SK-MEL-5 (cell line): ENCODE measurements around the gene GSTA1. TPM values are rescaled to one million over a fixed set of nuclear protein-coding genes. Genes with fewer than 3 reads are reported as not detected.
"Not testable (repeated sequence)": the region's sequence is repeated elsewhere in the genome, so short reads cannot be mapped to it uniquely, and the experiment has no call there.

Experiments used
- DNase-seq: peaks from one replicate; pipeline ENCODE4 v3.0.0-alpha.2; 2016; ENCODE audit warnings: low read depth, low spot score
- in situ Hi-C: cut with HindIII; loops from 2 replicates; pipeline ENCODE4 v1.10.0; 2016; ENCODE audit warnings: low sequenced_read_pairs, high pct_unique_total_duplicates, low pct_unique_long_range_greater_than_20kb
- total RNA-seq: library from RNA; depleted of rRNA; stranded (reverse); fragments of >200 nt; shearing (Covaris generic); gene quantifications from 2 replicates; pipeline ENCODE4 v1.2.3, GENCODE V29; 2014

Gene GSTA1
- total RNA-seq, 1 experiment from 2014 or later = not detected

DNA sequence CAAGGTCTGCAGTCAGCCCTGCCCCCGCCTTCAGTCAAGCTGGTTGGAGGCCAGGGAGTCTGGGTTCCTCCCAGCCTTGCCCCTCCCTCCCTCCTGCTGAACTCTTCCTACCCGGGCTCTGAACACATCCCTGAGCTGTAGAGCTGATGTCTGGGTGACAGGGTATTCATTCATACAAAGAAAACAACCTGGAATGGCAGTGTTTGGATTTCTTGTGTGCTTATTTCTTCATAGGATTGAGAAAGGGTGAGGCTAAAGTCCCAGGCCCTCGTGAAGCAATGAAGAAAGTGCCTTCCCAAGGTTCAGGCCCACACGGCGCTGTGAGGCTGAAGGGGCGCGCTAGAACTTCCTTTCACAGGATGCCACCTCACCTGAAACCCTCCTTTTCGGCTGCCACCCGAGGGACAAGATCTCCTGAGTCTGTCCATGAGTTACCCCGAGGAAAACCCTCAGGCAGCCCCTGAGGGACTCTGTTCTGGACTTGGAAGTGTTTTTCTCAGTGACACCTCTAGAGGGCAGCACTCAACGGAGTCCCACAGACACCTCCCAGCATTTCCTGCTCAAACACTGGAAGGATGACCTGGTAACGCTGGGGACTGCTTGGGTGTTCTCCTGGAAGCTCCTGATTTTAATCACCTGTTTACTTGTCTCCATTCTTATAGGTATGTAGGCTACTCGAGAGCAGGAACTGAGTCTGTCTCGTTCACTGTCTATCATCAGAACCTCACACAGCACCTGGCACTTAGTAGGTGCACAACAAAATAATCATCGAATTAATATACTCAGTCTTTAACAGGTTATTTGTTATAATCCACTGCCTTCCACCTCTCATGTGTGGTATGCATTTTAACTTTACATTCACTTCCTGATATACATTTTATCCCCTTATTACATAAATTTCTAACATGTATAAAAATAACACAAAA is 11.8 kb upstream of the GSTA1 start:
- in situ Hi-C loops = no loop called here
- peak; percentile 68 for DNase-seq

- in situ Hi-C loops, DNase-seq: not testable (repeated sequence)
Observed at GRCh38 chr6:52814545-52814944, 10.9 kb upstream of the GSTA1 start.

- DNase-seq, in situ Hi-C loops: not testable (repeated sequence)
Observed at GRCh38 chr6:52809777-52810176, 6.2 kb upstream of the GSTA1 start.

DNA sequence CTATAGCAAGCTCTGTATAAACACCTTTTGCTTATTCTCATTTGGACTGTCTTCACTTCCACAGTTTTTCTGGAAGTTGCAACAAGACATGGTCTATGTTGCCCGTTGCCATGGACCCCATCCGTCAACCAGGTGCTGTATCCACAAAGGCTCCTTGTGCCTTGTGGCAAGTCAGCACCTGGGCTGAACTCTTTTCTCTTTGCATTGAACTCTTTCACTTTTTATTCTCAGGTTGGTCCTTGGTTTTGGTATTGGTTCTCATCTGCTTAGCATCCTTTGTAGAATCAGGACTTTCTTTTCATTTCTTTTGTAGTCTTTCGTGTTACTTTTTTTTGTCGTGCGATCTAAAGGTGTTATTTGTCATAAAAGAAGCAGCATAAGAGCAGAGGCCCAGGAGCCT is 5.0 kb upstream of the GSTA1 start:
- in situ Hi-C loops = no loop called here

GRCh38 chr6:52802806-52803205 is 810 bp downstream of the GSTA1 start:
- in situ Hi-C loops = no loop called here
- DNase-seq = no peak

More for the DNA sequence above, 5.0 kb upstream of the GSTA1 start:
- DNase-seq = no peak

DNA sequence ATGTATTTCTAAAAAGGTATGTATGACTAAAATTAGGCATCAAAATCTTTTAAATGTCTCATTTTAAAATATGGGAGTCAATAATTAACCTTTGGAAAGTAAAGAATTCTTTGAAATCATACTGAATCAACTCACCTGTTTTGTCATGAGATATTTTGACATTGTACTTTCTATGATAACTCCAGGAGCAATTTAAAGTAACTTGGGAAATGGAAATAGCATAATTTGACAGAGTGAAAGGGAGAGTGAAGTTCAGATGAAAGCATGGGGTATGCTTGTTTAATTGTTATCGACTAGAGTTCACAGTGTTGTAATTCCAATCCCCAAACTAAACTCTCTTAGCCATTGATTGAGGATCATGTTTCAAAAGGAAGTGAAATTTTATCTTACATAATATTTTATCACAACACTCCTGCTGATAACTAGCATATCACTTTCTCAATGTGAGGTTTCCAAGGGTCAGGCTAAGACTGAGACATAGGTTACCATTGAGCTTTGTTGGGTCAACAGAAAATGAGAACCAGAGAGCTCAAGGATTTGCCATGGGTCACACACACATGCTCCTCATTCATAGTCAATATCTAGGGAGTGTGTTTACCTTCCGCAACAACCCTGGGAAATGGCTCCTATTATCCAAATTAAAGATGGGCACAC is 2.3 kb downstream of the GSTA1 start:
- DNase-seq = no peak
- in situ Hi-C loops = no loop called here

- in situ Hi-C loops, DNase-seq: not testable (repeated sequence)
Observed at GRCh38 chr6:52799272-52799671, 4.3 kb downstream of the GSTA1 start.

GRCh38 chr6:52794366-52794765 is 9.2 kb downstream of the GSTA1 start:
- DNase-seq, in situ Hi-C loops: not testable (repeated sequence)

GRCh38 chr6:52790861-52791260 is 12.8 kb downstream of the GSTA1 start:
- in situ Hi-C loops = no loop called here
- DNase-seq = no peak

DNA sequence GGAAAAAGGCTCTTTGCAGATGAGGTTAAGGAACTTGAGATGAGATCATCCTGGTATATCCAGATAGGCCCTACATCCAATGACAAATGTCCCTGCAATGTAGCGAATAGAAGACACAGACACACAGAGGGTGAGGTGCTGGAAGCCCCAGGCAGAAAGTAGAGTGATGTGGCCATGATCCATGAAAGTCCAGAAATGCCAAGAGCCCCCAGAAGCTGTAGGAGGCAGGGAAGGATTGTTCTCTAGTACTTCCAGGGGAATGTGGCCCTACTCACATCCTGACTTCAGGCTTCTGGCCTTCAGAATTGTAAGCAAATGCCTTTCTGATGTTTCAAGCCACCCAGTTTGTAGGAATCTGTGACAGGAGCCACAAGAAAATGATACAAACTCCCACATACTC is 14.0 kb downstream of the GSTA1 start:
- in situ Hi-C loops, DNase-seq: not testable (repeated sequence)

- in situ Hi-C loops = no loop called here
- DNase-seq = no peak
Observed at GRCh38 chr6:52788478-52788877, 15.1 kb downstream of the GSTA1 start.

GRCh38 chr6:52787917-52788316 is 15.7 kb downstream of the GSTA1 start:
- in situ Hi-C loops = no loop called here
- no peak for DNase-seq

- in situ Hi-C loops = no loop called here
- DNase-seq = no peak
Observed at GRCh38 chr6:52786249-52786956, 17.2 kb downstream of the GSTA1 start.

- DNase-seq, in situ Hi-C loops: not testable (repeated sequence)
Observed at GRCh38 chr6:52782696-52783274, 20.8 kb downstream of the GSTA1 start.

DNA sequence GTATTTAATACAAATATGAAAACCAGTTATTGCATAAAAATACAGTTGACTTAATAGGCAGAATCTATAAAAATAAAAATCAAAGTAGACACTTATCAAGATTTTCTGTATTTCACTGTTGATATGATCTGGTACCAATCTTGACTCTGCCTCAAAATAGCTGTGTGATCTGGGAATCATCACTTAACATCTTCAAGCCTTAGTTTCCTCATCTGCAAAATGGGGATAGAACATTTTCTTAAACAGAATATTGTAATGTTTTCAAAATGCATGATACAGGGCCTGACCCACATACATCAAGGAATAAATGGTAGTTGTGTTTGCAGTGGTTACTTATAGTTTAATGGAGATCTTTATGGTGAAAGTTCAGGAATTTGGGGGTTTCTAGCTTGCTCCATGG is 21.4 kb downstream of the GSTA1 start:
- DNase-seq, in situ Hi-C loops: not testable (repeated sequence)

GRCh38 chr6:52779237-52779636 is 24.4 kb downstream of the GSTA1 start:
- DNase-seq = no peak
- in situ Hi-C loops = no loop called here

DNA sequence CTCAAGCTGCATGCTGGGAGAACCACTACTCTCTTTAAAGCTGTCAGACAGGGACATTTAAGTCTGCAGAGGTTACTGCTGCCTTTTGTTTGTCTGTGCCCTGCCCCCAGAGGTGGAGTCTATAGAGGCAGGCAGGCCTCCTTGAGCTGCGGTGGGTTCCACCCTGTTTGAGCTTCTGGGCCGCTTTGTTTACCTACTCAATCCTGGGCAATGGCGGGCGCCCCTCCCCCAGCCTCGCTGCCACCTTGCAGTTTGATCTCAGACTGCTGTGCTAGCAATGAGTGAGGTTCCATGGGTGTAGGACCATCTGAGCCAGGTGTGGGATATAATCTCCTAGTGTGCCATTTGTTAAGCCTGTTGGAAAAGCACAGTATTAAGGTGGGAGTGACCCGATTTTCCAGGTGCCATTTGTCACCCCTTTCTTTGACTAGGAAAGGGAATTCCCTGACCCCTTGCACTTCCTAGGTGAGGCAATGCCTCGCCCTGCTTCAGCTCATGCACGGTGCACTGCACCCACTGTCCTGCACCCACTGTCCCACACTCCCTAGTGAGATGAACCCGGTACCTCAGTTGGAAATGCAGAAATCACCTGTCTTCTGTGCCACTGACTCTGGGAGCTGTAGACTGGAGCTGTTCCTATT is 26.8 kb downstream of the GSTA1 start:
- DNase-seq, in situ Hi-C loops: not testable (repeated sequence)
